HepG2 (cell line): ENCODE data around the gene PTPN14. TPM values are rescaled to one million over a fixed set of nuclear protein-coding genes. Genes with fewer than 3 reads are reported as not detected.

Source experiments
- ARHGAP35 ChIP-seq: sonication (generic); formaldehyde crosslinking; IDR thresholded peaks from 2 replicates; pipeline ENCODE4 v1.9.0; 2022; ENCODE audit warnings: mild to moderate bottlenecking, inconsistent platforms, moderate library complexity, missing genetic modification reagents, borderline replicate concordance
- BCL6 ChIP-seq: IDR thresholded peaks from 2 replicates; pipeline ENCODE4 v1.6.1; 2016; ENCODE audit warnings: missing genetic modification reagents, missing compliant biosample characterization
- CCDC6 ChIP-seq: sonication (generic); formaldehyde crosslinking; IDR thresholded peaks from 2 replicates; pipeline ENCODE4 v1.8.1; 2022; ENCODE audit warnings: mild to moderate bottlenecking, missing genetic modification reagents, moderate library complexity
- FOXM1 ChIP-seq: sonication (generic); formaldehyde crosslinking; IDR thresholded peaks from 2 replicates; pipeline ENCODE4 v1.5.0; 2020; ENCODE audit warnings: missing genetic modification reagents
- GABPA ChIP-seq, 2 experiments: IDR thresholded peaks; 2 replicates each; pipeline ENCODE4 v1.6.1; 2011 to 2016; ENCODE audit warnings: low read depth in 2 of 2, low read length in 1 of 2, missing biosample characterization in 1 of 2, missing genetic modification characterization in 1 of 2
- GATA4 ChIP-seq: sonication (generic); IDR thresholded peaks from 2 replicates; pipeline ENCODE4 v1.6.1; 2016; ENCODE audit warnings: antibody characterized with exemption, low read depth, borderline replicate concordance
- GPN1 ChIP-seq: sonication (generic); formaldehyde crosslinking; IDR thresholded peaks from 2 replicates; pipeline ENCODE4 v1.5.1; 2020; ENCODE audit warnings: missing genetic modification reagents, borderline replicate concordance
- HCFC1 ChIP-seq: fragments of 150-350 bp; IDR thresholded peaks from 2 replicates; pipeline ENCODE4 v1.6.1; 2014; ENCODE audit warnings: low read depth, low read length
- KAT7 ChIP-seq: IDR thresholded peaks from 2 replicates; pipeline ENCODE4 v1.6.1; 2018; ENCODE audit warnings: borderline replicate concordance, missing compliant biosample characterization
- KDM6A ChIP-seq: IDR thresholded peaks from 2 replicates; pipeline ENCODE4 v1.6.1; 2016; ENCODE audit warnings: low read depth
- KMT2B ChIP-seq: IDR thresholded peaks from 2 replicates; pipeline ENCODE4 v1.6.1; 2016; ENCODE audit warnings: missing genetic modification reagents, missing compliant biosample characterization
- MAFK ChIP-seq, 2 experiments: IDR thresholded peaks in 1 of 2; conservative IDR thresholded peaks in 1 of 2; 2 replicates each; pipeline ENCODE4 v1.6.1; 2011; ENCODE audit warnings: improper control_type of control experiment in 2 of 2, low read length in 2 of 2
- PCBP2 ChIP-seq: fragments of 200-400 bp; formaldehyde crosslinking; optimal IDR thresholded peaks from 2 replicates; pipeline ENCODE3; 2018; ENCODE audit warnings: low read length, low read depth; ENCODE audit not compliant: poor library complexity, severe bottlenecking
- RELA ChIP-seq: sonication (generic); formaldehyde crosslinking; IDR thresholded peaks from 2 replicates; pipeline ENCODE4 v1.4.0; 2020; ENCODE audit warnings: missing genetic modification reagents
- YEATS2 ChIP-seq: sonication (generic); formaldehyde crosslinking; IDR thresholded peaks from 2 replicates; pipeline ENCODE4 v1.4.0; 2020; ENCODE audit warnings: missing genetic modification reagents, borderline replicate concordance
- ZFY ChIP-seq: sonication (generic); formaldehyde crosslinking; IDR thresholded peaks from 2 replicates; pipeline ENCODE4 v1.4.0; 2020; ENCODE audit warnings: missing genetic modification reagents
- ZNF746 ChIP-seq: sonication (generic); formaldehyde crosslinking; IDR thresholded peaks from 2 replicates; pipeline ENCODE4 v1.8.0; 2022; ENCODE audit warnings: mild to moderate bottlenecking, missing genetic modification reagents
- ZNF775 ChIP-seq: sonication (generic); formaldehyde crosslinking; IDR thresholded peaks from 2 replicates; pipeline ENCODE4 v1.4.0; 2020; ENCODE audit warnings: missing genetic modification reagents, mild to moderate bottlenecking, moderate library complexity, borderline replicate concordance
- ZSCAN30 ChIP-seq: sonication (generic); formaldehyde crosslinking; IDR thresholded peaks from 2 replicates; pipeline ENCODE4 v1.5.0; 2020; ENCODE audit warnings: mild to moderate bottlenecking, missing genetic modification reagents
- polyA plus RNA-seq, 8 experiments: library from polyadenylated mRNA; depleted of rRNA in 3 of 8; stranded (reverse) in 7 of 8; unstranded in 1 of 8; fragments of >200 nt; fragmentation: Illumina TruSeq in 4 of 8; extraction: Trizol in 4 of 8; gene quantifications; 2 replicates each; pipeline versions ENCODE4 v1.2.1 to v1.2.3, GENCODE V29; 2011 to 2016; ENCODE audit warnings: low read depth in 4 of 8, missing spikeins in 1 of 8, mixed read lengths in 1 of 8; ENCODE audit not compliant: insufficient read depth in 1 of 8
- total RNA-seq, 5 experiments: library from RNA; depleted of rRNA; stranded (reverse); fragments of >200 nt; fragmentation: Illumina TruSeq; extraction: Trizol; gene quantifications; 2 replicates each; pipeline ENCODE4 v1.2.3, GENCODE V29; 2016; ENCODE audit warnings: low read depth in 1 of 5
- TF ChIP-seq, protein P1 (sequence below): sonication (generic); formaldehyde crosslinking; IDR thresholded peaks from 2 replicates; pipeline ENCODE4 v1.4.0; 2020; ENCODE audit warnings: missing genetic modification reagents
- TF ChIP-seq, protein P2 (sequence below): IDR thresholded peaks from 2 replicates; pipeline ENCODE4 v1.6.1; 2016; ENCODE audit warnings: low read depth, borderline replicate concordance
- TF ChIP-seq, protein P3 (sequence below): sonication (generic); formaldehyde crosslinking; IDR thresholded peaks from 2 replicates; pipeline ENCODE4 v1.8.1; 2023; ENCODE audit warnings: mild to moderate bottlenecking, missing genetic modification reagents, borderline replicate concordance
- TF ChIP-seq, protein P4 (sequence below): sonication (generic); formaldehyde crosslinking; IDR thresholded peaks from 2 replicates; pipeline ENCODE4 v1.4.0; 2020; ENCODE audit warnings: missing genetic modification reagents, borderline replicate concordance
- TF ChIP-seq, protein P5 (sequence below): IDR thresholded peaks from 2 replicates; pipeline ENCODE4 v1.6.1; 2012; ENCODE audit warnings: low read depth, low read length, improper control_type of control experiment

PTPN14 gene
- total and polyA plus RNA-seq, 2 of the 13 experiments (the other 11 are each of a cell fraction or from before 2014, with no cell fraction given) = 3.9 to 4.7 TPM

DNA sequence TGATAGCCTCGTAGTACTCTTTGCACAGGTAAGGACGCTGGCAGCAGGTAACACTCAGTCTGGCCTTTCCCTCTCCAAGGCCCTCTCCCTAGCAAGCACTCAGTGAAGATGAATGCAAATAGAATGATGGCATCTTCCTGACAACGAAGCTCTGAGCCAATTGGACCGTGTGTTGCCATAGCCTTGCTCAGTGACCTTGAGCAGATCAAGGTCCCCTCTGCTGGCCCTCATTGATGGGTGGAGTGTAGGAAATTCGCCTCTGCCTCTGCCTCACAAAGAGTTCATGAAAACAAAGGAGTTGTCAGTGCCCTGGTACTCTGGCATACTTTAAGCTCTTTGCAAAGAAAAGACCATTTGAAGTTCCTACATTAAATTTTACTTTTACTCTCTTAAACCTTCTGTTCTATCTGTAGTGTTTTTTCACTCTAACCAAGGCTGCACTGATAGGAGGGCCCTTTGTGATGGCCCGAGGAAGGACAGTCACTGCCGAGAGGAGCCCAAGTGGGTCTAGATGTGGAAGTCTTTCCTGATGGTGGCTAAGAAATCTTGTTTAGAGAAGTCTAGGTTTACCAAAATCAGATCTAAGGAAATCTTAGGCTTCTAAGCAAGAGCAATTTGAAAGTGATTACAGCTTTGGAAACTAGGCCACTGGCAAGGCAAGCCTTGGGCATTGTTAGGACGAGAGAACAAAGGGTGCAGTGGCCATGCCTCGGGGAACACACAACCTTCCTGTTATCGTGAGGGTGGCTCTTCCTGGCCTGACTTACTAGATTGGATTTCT lies 232.3 kb downstream of the PTPN14 start (continued):
- TF ChIP-seq, protein P1, sequence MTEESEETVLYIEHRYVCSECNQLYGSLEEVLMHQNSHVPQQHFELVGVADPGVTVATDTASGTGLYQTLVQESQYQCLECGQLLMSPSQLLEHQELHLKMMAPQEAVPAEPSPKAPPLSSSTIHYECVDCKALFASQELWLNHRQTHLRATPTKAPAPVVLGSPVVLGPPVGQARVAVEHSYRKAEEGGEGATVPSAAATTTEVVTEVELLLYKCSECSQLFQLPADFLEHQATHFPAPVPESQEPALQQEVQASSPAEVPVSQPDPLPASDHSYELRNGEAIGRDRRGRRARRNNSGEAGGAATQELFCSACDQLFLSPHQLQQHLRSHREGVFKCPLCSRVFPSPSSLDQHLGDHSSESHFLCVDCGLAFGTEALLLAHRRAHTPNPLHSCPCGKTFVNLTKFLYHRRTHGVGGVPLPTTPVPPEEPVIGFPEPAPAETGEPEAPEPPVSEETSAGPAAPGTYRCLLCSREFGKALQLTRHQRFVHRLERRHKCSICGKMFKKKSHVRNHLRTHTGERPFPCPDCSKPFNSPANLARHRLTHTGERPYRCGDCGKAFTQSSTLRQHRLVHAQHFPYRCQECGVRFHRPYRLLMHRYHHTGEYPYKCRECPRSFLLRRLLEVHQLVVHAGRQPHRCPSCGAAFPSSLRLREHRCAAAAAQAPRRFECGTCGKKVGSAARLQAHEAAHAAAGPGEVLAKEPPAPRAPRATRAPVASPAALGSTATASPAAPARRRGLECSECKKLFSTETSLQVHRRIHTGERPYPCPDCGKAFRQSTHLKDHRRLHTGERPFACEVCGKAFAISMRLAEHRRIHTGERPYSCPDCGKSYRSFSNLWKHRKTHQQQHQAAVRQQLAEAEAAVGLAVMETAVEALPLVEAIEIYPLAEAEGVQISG (CRISPR knock-in tag) = no peak
- TF ChIP-seq BCL6 (peak; percentile 22; the same call in 1 of the 2 replicates), MAFK (conservative IDR thresholded peaks at IDR 0.05 in 1 of 2, IDR thresholded peaks at IDR 0.05 in 1 of 2; ENCODE audit: low read length in 2 of 2) (no peak), YEATS2 (no peak), ZFY (CRISPR knock-in tag) (no peak), ZSCAN30 (CRISPR knock-in tag) (no peak), GPN1 (CRISPR knock-in tag) (no peak), HCFC1 (no peak), GATA4 (no peak), ARHGAP35 (no peak), FOXM1 (CRISPR knock-in tag) (no peak), ZNF746 (CRISPR knock-in tag) (no peak), KMT2B (CRISPR knock-in tag) (no peak), GABPA (IDR thresholded peaks at IDR 0.05; ENCODE audit: low read depth, low read length) (no peak), GABPA (CRISPR knock-in tag; IDR thresholded peaks at IDR 0.05; ENCODE audit: low read depth) (no peak), KAT7 (CRISPR knock-in tag) (no peak), RELA (CRISPR knock-in tag) (no peak), CCDC6 (CRISPR knock-in tag) (no peak), ZNF775 (no peak), KDM6A (CRISPR knock-in tag) (0 out of 2 replicates have a peak, but pooled peaks have one; percentile 20), PCBP2 (no peak)
- TF ChIP-seq, protein P2, sequence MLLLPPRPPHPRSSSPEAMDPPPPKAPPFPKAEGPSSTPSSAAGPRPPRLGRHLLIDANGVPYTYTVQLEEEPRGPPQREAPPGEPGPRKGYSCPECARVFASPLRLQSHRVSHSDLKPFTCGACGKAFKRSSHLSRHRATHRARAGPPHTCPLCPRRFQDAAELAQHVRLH (CRISPR knock-in tag) = no peak
- TF ChIP-seq, protein P3, sequence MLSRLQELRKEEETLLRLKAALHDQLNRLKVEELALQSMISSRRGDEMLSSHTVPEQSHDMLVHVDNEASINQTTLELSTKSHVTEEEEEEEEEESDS (CRISPR knock-in tag) = no peak
- TF ChIP-seq, protein P4, sequence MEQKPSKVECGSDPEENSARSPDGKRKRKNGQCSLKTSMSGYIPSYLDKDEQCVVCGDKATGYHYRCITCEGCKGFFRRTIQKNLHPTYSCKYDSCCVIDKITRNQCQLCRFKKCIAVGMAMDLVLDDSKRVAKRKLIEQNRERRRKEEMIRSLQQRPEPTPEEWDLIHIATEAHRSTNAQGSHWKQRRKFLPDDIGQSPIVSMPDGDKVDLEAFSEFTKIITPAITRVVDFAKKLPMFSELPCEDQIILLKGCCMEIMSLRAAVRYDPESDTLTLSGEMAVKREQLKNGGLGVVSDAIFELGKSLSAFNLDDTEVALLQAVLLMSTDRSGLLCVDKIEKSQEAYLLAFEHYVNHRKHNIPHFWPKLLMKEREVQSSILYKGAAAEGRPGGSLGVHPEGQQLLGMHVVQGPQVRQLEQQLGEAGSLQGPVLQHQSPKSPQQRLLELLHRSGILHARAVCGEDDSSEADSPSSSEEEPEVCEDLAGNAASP (CRISPR knock-in tag) = 0 out of 2 replicates have a peak, but pooled peaks have one; percentile 38
- TF ChIP-seq, protein P5, sequence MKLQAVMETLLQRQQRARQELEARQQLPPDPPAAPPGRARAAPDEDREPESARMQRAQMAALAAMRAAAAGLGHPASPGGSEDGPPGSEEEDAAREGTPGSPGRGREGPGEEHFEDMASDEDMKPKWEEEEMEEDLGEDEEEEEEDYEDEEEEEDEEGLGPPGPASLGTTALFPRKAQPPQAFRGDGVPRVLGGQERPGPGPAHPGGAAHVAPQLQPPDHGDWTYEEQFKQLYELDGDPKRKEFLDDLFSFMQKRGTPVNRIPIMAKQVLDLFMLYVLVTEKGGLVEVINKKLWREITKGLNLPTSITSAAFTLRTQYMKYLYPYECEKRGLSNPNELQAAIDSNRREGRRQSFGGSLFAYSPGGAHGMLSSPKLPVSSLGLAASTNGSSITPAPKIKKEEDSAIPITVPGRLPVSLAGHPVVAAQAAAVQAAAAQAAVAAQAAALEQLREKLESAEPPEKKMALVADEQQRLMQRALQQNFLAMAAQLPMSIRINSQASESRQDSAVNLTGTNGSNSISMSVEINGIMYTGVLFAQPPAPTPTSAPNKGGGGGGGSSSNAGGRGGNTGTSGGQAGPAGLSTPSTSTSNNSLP = peak; percentile 30; the same call in 1 of the 2 replicates
